Fibroblast of lung (primary cell): Measurements from ENCODE around the gene DYNLL2. TPM values are rescaled to one million over a fixed set of nuclear protein-coding genes. Genes with fewer than 3 reads are reported as not detected.

Experiments used
- DNase-seq, 2 donors: peaks; one replicate each; pipeline versions ENCODE4 v3.0.0 to v3.0.0-alpha.2; 2010; ENCODE audit warnings: low read depth in 2 of 2
- H2AFZ ChIP-seq: 2 replicates; pipeline ENCODE4 v1.5.1; 2012; ENCODE audit warnings: low read length, control low read depth, inconsistent platforms
- H3K27ac ChIP-seq: 2 replicates; pipeline ENCODE4 v1.5.1; 2011; ENCODE audit warnings: low read length, control low read depth; ENCODE audit not compliant: insufficient read depth
- H3K27me3 ChIP-seq: 2 replicates; pipeline ENCODE4 v1.5.1; 2011; ENCODE audit warnings: mild to moderate bottlenecking, low read length; ENCODE audit not compliant: control insufficient read depth, insufficient read depth
- H3K36me3 ChIP-seq: 2 replicates; pipeline ENCODE4 v1.5.1; 2011; ENCODE audit warnings: low read length; ENCODE audit not compliant: control insufficient read depth, insufficient read depth
- H3K4me1 ChIP-seq: 2 replicates; pipeline ENCODE4 v1.5.1; 2011; ENCODE audit warnings: low read length; ENCODE audit not compliant: control insufficient read depth, insufficient read depth; ENCODE audit errors: extremely low read depth
- H3K4me2 ChIP-seq: 2 replicates; pipeline ENCODE4 v1.5.1; 2011; ENCODE audit warnings: low read length, control low read depth; ENCODE audit not compliant: insufficient read depth; ENCODE audit errors: extremely low read depth
- H3K4me3 ChIP-seq, 4 experiments: fragments of 200-600 bp in 1 of 4; sonication (generic) in 1 of 4; replicated peaks in 1 of 4; 2 replicates each; pipeline ENCODE4 v1.5.1; 2011 to 2016; ENCODE audit warnings: low read length in 4 of 4, low read depth in 3 of 4, mild to moderate bottlenecking in 3 of 4, control low read depth in 2 of 4, inconsistent platforms in 1 of 4, mixed read lengths in 1 of 4; ENCODE audit not compliant: insufficient read depth in 1 of 4; ENCODE audit errors: control extremely low read depth in 1 of 4
- H3K79me2 ChIP-seq: 2 replicates; pipeline ENCODE4 v1.5.1; 2012; ENCODE audit warnings: mild to moderate bottlenecking, low read length, inconsistent platforms; ENCODE audit not compliant: control insufficient read depth, insufficient read depth
- H3K9ac ChIP-seq: 2 replicates; pipeline ENCODE4 v1.5.1; 2011; ENCODE audit warnings: mild to moderate bottlenecking, low read length, control low read depth; ENCODE audit not compliant: insufficient read depth
- H3K9me3 ChIP-seq: 2 replicates; pipeline ENCODE4 v1.5.1; 2012; ENCODE audit warnings: low read depth, low read length; ENCODE audit not compliant: control insufficient read depth, insufficient read depth
- H4K20me1 ChIP-seq: 2 replicates; pipeline ENCODE4 v1.5.1; 2011; ENCODE audit warnings: low read length; ENCODE audit not compliant: control insufficient read depth, insufficient read depth; ENCODE audit errors: extremely low read depth
- CTCF ChIP-seq, 2 donors: IDR thresholded peaks in 1 of 2; conservative IDR thresholded peaks in 1 of 2; 1 replicate in 1 of 2; 2 replicates in 1 of 2; pipeline ENCODE4 v1.5.1; 2011 to 2012; ENCODE audit warnings: low read length in 2 of 2, control low read depth in 1 of 2, inconsistent platforms in 1 of 2, low read depth in 1 of 2, mild to moderate bottlenecking in 1 of 2
- EZH2 ChIP-seq: IDR thresholded peaks from 2 replicates; pipeline ENCODE4 v1.5.1; 2012; ENCODE audit warnings: low read length, control low read depth, mild to moderate bottlenecking; ENCODE audit errors: missing control alignments
- polyA minus RNA-seq: library from RNA; depleted of rRNA, polyadenylated mRNA; stranded (reverse); fragments of >200 nt; gene quantifications from 2 replicates; pipeline ENCODE4 v1.2.3, GENCODE V29; 2011; ENCODE audit warnings: low replicate concordance
- polyA plus RNA-seq, 2 donors: library from polyadenylated mRNA; depleted of rRNA in 1 of 2; stranded (reverse) in 1 of 2; unstranded in 1 of 2; fragments of >200 nt; gene quantifications; 2 replicates each; pipeline ENCODE4 v1.2.1, GENCODE V29; 2011 to 2012; ENCODE audit warnings: missing spikeins in 1 of 2
- total RNA-seq: library from RNA; depleted of rRNA; stranded (reverse); fragments of >200 nt; gene quantifications from 2 replicates; pipeline ENCODE4 v1.2.1, GENCODE V29; 2014

Gene DYNLL2
- 32.1 and 32.9 TPM in 2 replicates for total RNA-seq
- polyA plus RNA-seq = 17.1 and 22.7 TPM in 2 replicates
- 37.1 and 43.4 TPM in 2 replicates for polyA plus RNA-seq (2012)
- polyA minus RNA-seq = 13.0 and 15.4 TPM in 2 replicates

- Histone ChIP-seq H3K4me3 (peak within 1 kb of the TSS; percentile 81 to 95 (median 88)), H3K27ac (peak within 1 kb of the TSS; percentile 82), H3K9me3 (no peaks in the 10 kb centered on the region), H3K4me1 (peaks cover 9% of the 10 kb centered on the region), H2AFZ (peak within 1 kb of the TSS; percentile 95), H4K20me1 (peaks cover 3% of the 10 kb centered on the region), H3K9ac (peak within 1 kb of the TSS; percentile 85), H3K36me3 (peaks cover 7% of the 10 kb centered on the region), H3K27me3 (peaks cover 4% of the 10 kb centered on the region), H3K4me2 (peak within 1 kb of the TSS; percentile 99), H3K79me2 (peaks cover 46% of the 10 kb centered on the region)
- peak; percentile 86 to 91 for DNase-seq
- TF ChIP-seq EZH2 (no peak), CTCF (conservative IDR thresholded peaks at IDR 0.05 in 1 of 2, IDR thresholded peaks at IDR 0.05 in 1 of 2; ENCODE audit: low read depth in 1 of 2, low read length in 2 of 2) (no peak)
These were observed at the start of gene DYNLL2 for GRCh38 chr17:58082870-58083490. TSS of gene DYNLL2 (plus strand) at chr17:58083419. CDS start at chr17:58087091, 3,672 bp downstream.

- no peaks in the 10 kb centered on the region for H3K9me3 ChIP-seq
- H3K4me1 ChIP-seq = no peaks in the 10 kb centered on the region
- no peak overlapping the region for H3K4me2 ChIP-seq
- no peak overlapping the region for H3K4me3 ChIP-seq
- TF ChIP-seq CTCF (conservative IDR thresholded peaks at IDR 0.05 in 1 of 2, IDR thresholded peaks at IDR 0.05 in 1 of 2; ENCODE audit: low read depth in 1 of 2, low read length in 2 of 2) = no peak
- TF ChIP-seq EZH2 = no peak
- H3K79me2 ChIP-seq = no peaks in the 10 kb centered on the region
- no peak overlapping the region for H3K27ac ChIP-seq
- H2AFZ ChIP-seq = no peak overlapping the region
- H4K20me1 ChIP-seq = no peaks in the 10 kb centered on the region
- no peak overlapping the region for H3K9ac ChIP-seq
- no peaks in the 10 kb centered on the region for H3K36me3 ChIP-seq
- H3K27me3 ChIP-seq = peaks cover 6% of the 10 kb centered on the region
- no peak for DNase-seq
These were observed 43.2 kb upstream of the DYNLL2 start for GRCh38 chr17:58039975-58040374.

- no peaks in the 10 kb centered on the region for H3K9me3 ChIP-seq
- H3K27ac ChIP-seq = no peak overlapping the region
- H3K79me2 ChIP-seq = no peaks in the 10 kb centered on the region
- no peak for DNase-seq
- no peaks in the 10 kb centered on the region for H3K4me1 ChIP-seq
- no peaks in the 10 kb centered on the region for H4K20me1 ChIP-seq
- H3K27me3 ChIP-seq = peaks cover 6% of the 10 kb centered on the region
- no peak overlapping the region for H3K4me2 ChIP-seq
- no peak overlapping the region for H3K9ac ChIP-seq
- no peak overlapping the region for H2AFZ ChIP-seq
- no peak overlapping the region for H3K4me3 ChIP-seq
- H3K36me3 ChIP-seq = no peaks in the 10 kb centered on the region
- TF ChIP-seq CTCF (conservative IDR thresholded peaks at IDR 0.05 in 1 of 2, IDR thresholded peaks at IDR 0.05 in 1 of 2; ENCODE audit: low read depth in 1 of 2, low read length in 2 of 2) (no peak), EZH2 (no peak)
These were observed 42.8 kb upstream of the DYNLL2 start for GRCh38 chr17:58040386-58040785.
